Upper lobe of right lung (tissue), 1 donor: ENCODE measurements around the gene RNF121. TPM values are rescaled to one million over a fixed set of nuclear protein-coding genes. Genes with fewer than 3 reads are reported as not detected.

ENCODE experiments used
- ATAC-seq: fragments of 200-7000 bp; cut with Tn5 transposase; one replicate; pipeline ENCODE4 v1.9.1; 2020; ENCODE audit warnings: mild to moderate bottlenecking, moderate library complexity
- DNase-seq: peaks from one replicate; pipeline ENCODE4 v3.0.0-alpha.2; 2020
- H3K27ac ChIP-seq: fragments of 200-600 bp; one replicate; pipeline ENCODE4 v1.8.0; 2022
- H3K27me3 ChIP-seq: fragments of 200-600 bp; one replicate; pipeline ENCODE4 v1.8.0; 2022; ENCODE audit warnings: mild to moderate bottlenecking
- H3K36me3 ChIP-seq: fragments of 200-600 bp; one replicate; pipeline ENCODE4 v1.8.0; 2022
- H3K4me1 ChIP-seq: fragments of 200-600 bp; one replicate; pipeline ENCODE4 v1.8.0; 2022
- H3K4me3 ChIP-seq: fragments of 200-600 bp; one replicate; pipeline ENCODE4 v1.8.0; 2022; ENCODE audit warnings: mild to moderate bottlenecking
- H3K9me3 ChIP-seq: fragments of 200-600 bp; one replicate; pipeline ENCODE4 v1.8.0; 2022
- CTCF ChIP-seq: fragments of 200-600 bp; IDR thresholded peaks from one replicate; pipeline ENCODE4 v1.8.0; 2022; ENCODE audit warnings: antibody characterized with exemption
- intact Hi-C: fragments of 100-400 bp; cut with DNase I; formaldehyde crosslinking; loops from one replicate; pipeline ENCODE4 v1.11.0; 2022
- total RNA-seq: library from RNA; stranded (reverse); fragmentation: NEBNext Ultra II Directional; extraction: Animal tissue kit (Norgen Biotek cat#: 25700); gene quantifications from one replicate; pipeline ENCODE4 v1.2.1, GENCODE V29; 2021
- donor health status: DM: no; HTN: yes; CAD: no; lungs with severe emphysema.

RNF121 gene
- total RNA-seq, 1 donor from 2014 or later = 26.8 TPM

GRCh38 chr11:72002841-72003775, 74.3 kb downstream of the RNF121 start:
- H3K4me1 ChIP-seq = peaks cover 22% of the 10 kb centered on the region

GRCh38 chr11:72003776-72004171, 74.9 kb downstream of the RNF121 start:
- Histone ChIP-seq H3K36me3 (peaks cover 79% of the 10 kb centered on the region), H3K9me3 (no peaks in the 10 kb centered on the region), H3K4me3 (no peak overlapping the region), H3K4me1 (peaks cover 16% of the 10 kb centered on the region), H3K27me3 (no peaks in the 10 kb centered on the region), H3K27ac (no peak overlapping the region)
- DNase-seq = no peak
- TF ChIP-seq CTCF = no peak
- intact Hi-C loops = no loop called here
- ATAC-seq = no peak

More at GRCh38 chr11:72002841-72003775, 74.3 kb downstream of the RNF121 start:
- DNase-seq (no peak), ATAC-seq (no peak)
- no peak for TF ChIP-seq CTCF
- Histone ChIP-seq H3K9me3 (no peaks in the 10 kb centered on the region), H3K36me3 (peaks cover 73% of the 10 kb centered on the region), H3K27ac (no peak overlapping the region), H3K27me3 (no peaks in the 10 kb centered on the region), H3K4me3 (no peak overlapping the region)
- intact Hi-C loops = no loop called here

GRCh38 chr11:72004515-72005346, 75.9 kb downstream of the RNF121 start:
- intact Hi-C loops = no loop called here
- peaks cover 89% of the 10 kb centered on the region for H3K36me3 ChIP-seq
- DNase-seq (no peak), ATAC-seq (no peak)
- H3K4me1 ChIP-seq = peaks cover 10% of the 10 kb centered on the region
- TF ChIP-seq CTCF = no peak
- H3K4me3 ChIP-seq = no peak overlapping the region
- H3K27ac ChIP-seq = no peak overlapping the region
- no peaks in the 10 kb centered on the region for H3K27me3 ChIP-seq
- H3K9me3 ChIP-seq = no peaks in the 10 kb centered on the region

GRCh38 chr11:72005347-72006260, 76.8 kb downstream of the RNF121 start:
- Histone ChIP-seq H3K9me3 (no peaks in the 10 kb centered on the region), H3K27ac (no peak overlapping the region), H3K4me3 (no peak overlapping the region), H3K27me3 (no peaks in the 10 kb centered on the region), H3K4me1 (peaks cover 2% of the 10 kb centered on the region), H3K36me3 (peaks cover 98% of the 10 kb centered on the region)
- DNase-seq = peak; percentile 66
- no peak for TF ChIP-seq CTCF
- ATAC-seq = no peak
- intact Hi-C loops = no loop called here
